MM.1S (cell line): ENCODE measurements around the gene NEU4.

Experiments used
- EZH2 ChIP-seq: fragments of 300-600 bp; sonication (generic); optimal IDR thresholded peaks from 2 replicates; pipeline ENCODE3; 2017; ENCODE audit warnings: low read depth, mild to moderate bottlenecking, antibody characterized with exemption, low read length, mixed read lengths
- EZH2phosphoT487 ChIP-seq: fragments of 300-600 bp; sonication (generic); IDR thresholded peaks from 2 replicates; pipeline ENCODE4 v1.6.1; 2018; ENCODE audit warnings: antibody characterized with exemption, low read length
- TF ChIP-seq, protein P1 (sequence below): fragments of 300-600 bp; sonication (generic); IDR thresholded peaks from 2 replicates; pipeline ENCODE4 v1.5.1; 2016; ENCODE audit warnings: antibody characterized with exemption, low read length, mixed read lengths

DNA sequence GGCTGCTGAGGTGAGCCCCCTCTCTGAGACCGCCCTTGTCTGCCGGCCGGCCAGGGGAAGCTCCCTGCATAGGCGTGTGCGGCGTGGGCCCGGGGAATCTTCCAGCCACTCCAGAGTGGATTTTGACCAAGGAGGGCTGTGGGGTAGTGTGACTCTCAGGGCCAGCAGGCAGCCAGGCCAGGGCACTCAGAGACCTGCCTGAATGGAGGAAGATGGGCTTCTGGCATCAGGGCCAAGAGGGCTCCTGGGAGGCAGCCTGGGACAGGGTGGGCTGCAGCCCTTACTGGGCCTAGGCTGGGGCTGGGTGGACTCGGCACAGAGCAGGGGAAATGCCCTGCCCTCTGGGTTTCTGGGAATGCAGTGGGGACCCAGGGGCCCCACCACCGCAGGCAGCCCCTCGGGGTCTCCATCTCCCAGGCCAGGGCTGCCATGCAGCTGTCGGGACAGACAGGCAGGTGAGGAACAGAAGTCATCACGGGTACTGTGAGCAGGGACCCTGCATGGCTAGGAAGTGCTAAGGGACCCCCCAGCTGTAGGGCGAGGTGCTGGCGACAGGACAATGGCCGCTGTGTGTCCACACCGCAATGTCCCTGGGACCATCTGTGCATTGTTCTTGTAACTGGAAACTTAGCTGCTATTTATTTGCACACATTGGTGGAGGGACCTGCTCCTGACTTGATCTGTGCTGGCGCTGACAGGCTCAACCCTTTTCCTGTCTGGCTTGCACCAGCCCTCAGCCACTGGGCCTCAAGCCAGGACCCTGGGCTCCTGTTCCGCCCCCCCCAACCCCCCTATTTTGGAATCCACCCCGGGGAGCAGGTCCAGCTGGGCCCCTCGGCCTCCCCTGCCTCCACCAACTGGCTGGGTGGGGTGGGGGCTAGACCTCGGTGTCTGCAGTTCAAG, 45.6 kb downstream of the NEU4 start:
- TF ChIP-seq, protein P1, sequence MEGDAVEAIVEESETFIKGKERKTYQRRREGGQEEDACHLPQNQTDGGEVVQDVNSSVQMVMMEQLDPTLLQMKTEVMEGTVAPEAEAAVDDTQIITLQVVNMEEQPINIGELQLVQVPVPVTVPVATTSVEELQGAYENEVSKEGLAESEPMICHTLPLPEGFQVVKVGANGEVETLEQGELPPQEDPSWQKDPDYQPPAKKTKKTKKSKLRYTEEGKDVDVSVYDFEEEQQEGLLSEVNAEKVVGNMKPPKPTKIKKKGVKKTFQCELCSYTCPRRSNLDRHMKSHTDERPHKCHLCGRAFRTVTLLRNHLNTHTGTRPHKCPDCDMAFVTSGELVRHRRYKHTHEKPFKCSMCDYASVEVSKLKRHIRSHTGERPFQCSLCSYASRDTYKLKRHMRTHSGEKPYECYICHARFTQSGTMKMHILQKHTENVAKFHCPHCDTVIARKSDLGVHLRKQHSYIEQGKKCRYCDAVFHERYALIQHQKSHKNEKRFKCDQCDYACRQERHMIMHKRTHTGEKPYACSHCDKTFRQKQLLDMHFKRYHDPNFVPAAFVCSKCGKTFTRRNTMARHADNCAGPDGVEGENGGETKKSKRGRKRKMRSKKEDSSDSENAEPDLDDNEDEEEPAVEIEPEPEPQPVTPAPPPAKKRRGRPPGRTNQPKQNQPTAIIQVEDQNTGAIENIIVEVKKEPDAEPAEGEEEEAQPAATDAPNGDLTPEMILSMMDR, result no peak
- TF ChIP-seq EZH2 (no peak), EZH2phosphoT487 (no peak)
